Fibroblast of the conjunctiva (primary cell): ENCODE results near the gene WSCD1.

Source experiments
- DNase-seq: peaks from one replicate; pipeline ENCODE4 v3.0.0-alpha.2; 2010; ENCODE audit warnings: low read depth

Gene WSCD1

GRCh38 chr17:6160232-6160555 lies 90.0 kb downstream of the WSCD1 start:
- no peak for DNase-seq

GRCh38 chr17:6160911-6161855 lies 91.0 kb downstream of the WSCD1 start:
- DNase-seq, result no peak

DNA sequence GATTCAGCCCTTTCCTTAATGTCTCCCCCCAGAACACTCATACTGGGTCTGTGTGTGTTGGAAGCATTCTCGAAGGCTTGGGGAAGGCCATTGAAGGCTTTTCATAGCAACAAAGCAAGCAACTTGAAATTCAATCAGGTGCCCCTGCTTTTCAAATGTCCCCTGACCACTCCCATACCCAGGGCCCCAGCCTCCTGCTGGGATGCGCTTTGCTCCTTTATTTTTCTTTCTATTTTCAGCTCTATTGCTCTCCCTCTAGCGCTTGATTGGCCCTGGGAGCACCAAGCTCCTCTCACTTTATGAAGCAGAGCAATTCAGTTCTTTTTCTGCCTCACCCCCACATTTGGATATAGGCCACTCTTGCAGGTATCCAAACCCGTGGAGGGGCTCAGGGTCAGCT lies 92.0 kb downstream of the WSCD1 start:
- no peak for DNase-seq

- DNase-seq, result no peak
These were observed 92.7 kb downstream of the WSCD1 start for GRCh38 chr17:6162892-6163291.

DNA sequence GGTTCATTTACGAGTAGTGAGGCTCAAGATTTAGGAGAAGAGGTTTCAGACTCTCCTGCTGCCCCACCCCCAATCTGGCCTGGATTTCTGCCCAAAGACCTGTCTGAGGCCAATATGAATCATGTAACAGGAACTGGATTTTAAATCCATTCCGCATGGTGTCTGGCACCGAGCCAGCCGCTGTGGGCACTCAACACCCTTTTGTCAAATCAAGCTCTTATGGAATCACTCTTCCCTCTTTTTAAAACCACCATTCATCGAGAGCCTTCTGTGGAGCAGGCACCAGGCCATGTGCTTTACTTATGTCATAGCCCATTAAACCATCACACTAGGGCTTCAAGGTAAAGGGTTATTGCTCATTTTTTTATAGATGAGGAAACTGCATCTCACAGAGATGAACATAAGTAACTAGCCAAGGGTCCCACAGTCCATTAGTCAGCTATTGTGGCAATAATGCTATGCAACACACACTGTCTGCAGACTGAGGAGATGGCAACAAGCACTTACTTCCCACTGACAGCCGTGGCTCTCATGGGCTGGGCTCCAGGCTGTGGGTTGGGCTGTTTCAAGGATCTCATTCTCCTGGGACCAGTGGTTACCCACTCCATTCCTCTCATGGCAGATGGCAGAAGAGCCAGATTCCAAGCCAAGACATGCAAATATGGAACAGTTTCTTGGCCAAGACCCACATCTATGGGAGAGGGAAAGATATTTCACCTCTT lies 93.6 kb downstream of the WSCD1 start:
- peak; percentile 17 for DNase-seq

- no peak for DNase-seq
These were observed 94.8 kb downstream of the WSCD1 start for GRCh38 chr17:6164996-6165395.

DNA sequence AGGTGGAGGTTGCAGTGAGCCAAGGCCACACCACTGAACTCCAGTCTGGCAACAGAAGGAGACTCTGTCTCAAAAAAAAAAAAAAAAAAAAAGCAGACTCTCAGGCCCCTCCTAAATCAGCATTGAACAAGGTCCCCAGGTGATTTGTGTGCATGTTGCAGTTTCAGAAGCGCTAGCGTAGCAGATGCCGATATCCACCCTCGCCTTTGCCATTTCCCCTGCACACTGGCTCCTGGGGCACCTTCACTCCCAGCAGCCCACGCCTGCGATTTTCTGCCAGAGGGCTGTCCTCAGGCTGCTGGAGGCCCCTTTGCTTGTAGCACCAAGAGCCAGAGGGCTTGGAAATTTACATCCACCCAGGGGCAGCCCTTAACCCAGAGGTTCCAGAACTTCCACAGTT lies 95.6 kb downstream of the WSCD1 start:
- DNase-seq, result no peak

GRCh38 chr17:6166492-6167179 lies 96.5 kb downstream of the WSCD1 start:
- DNase-seq, result no peak

- DNase-seq, result no peak
These were observed 98.1 kb downstream of the WSCD1 start for GRCh38 chr17:6168296-6168695.

- DNase-seq, result no peak
These were observed 100.2 kb downstream of the WSCD1 start for GRCh38 chr17:6170349-6170748.

DNA sequence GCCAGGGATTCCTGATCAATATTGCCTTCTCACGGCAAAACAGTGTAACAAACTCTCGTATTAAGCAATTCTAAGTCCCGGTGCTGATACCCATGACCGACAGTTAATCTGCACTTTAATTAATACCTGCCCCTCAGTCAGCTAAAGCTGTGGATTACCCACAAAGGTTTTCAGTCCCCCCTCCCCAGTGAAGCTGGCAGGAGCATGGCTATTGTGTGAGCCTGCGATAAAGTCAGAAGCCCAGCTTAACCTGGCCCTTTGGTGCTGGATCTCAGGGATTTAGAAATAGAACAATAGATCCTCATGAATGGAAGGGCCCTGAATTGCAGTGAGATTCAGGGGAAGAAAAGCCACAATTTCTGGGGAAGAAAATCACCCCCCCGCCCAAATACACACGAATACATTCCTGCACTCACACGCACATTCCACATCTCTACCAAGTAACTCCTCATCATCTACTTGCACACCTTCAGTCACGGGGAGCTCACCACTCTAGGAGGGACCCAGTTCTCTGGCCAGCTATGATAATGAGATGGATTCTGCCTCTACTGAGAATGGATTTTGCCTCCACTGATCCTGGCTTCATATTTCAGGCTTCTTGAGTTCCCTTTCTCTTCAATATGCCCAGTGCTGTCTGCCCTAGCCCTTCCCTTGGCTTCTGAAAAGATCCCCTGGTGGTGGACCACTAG lies 102.6 kb downstream of the WSCD1 start:
- DNase-seq, result no peak

DNA sequence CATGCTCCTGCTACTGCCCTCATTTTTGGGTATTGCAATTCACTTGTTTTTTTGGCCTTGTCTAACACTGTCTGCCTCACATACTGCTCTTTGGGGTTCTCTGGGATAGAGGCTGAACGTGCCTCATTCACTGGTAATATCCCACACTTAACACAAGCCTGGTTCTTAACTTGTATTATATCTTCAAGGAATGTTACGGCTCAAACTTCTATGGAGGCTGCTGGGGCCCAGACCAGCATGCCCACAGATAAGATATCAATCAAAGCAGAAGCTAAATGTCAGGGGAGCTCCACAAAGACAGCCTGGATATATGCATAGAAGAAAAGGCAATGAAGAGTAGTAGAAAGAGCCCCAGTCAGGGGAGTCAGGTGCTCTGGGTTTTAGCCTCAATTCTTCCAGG lies 103.5 kb downstream of the WSCD1 start:
- no peak for DNase-seq
